PC-9 (cell line): ENCODE results near the gene SNAPC2. TPM values are rescaled to one million over a fixed set of nuclear protein-coding genes. Genes with fewer than 3 reads are reported as not detected.

ENCODE experiments used
- BruUV-seq: library from RNA; stranded (reverse); fragments of 400-500 nt; replicated peaks from 2 replicates; lab custom pipeline; 2021; lab: Mats Ljungman, UMichigan
- CTCF ChIA-PET: fragments of 300-600 bp; sonication (Branson Sonifier 250); formaldehyde crosslinking; loops from one replicate; lab custom pipeline; 2022; ENCODE audit warnings: antibody characterized with exemption; lab: Charles Lee
- POLR2A ChIA-PET: fragments of 300-600 bp; sonication (Branson Sonifier 250); formaldehyde crosslinking; loops from one replicate; lab custom pipeline; 2022; ENCODE audit warnings: antibody characterized with exemption; ENCODE audit not compliant: unreplicated experiment; lab: Charles Lee
- DNase-seq, 2 experiments: peaks; one replicate each; pipeline versions ENCODE4 v3.0.0 to v3.0.0-alpha.2; 2015 to 2022; ENCODE audit warnings: mixed read lengths in 1 of 2
- H2AFZ ChIP-seq: fragments of 200-600 bp; sonication (generic); 2 replicates; pipeline ENCODE4 v1.8.1; 2017; ENCODE audit warnings: antibody characterized with exemption
- H3F3A ChIP-seq: fragments of 200-600 bp; sonication (generic); 2 replicates; pipeline ENCODE4 v1.8.1; 2017; ENCODE audit warnings: antibody characterized with exemption, mild to moderate bottlenecking, low read depth; ENCODE audit not compliant: insufficient read depth
- H3K27ac ChIP-seq: fragments of 200-600 bp; sonication (generic); 2 replicates; pipeline ENCODE4 v1.6.1; 2016; ENCODE audit warnings: mixed run types
- H3K27me3 ChIP-seq: fragments of 200-600 bp; sonication (generic); 2 replicates; pipeline ENCODE4 v1.6.1; 2016; ENCODE audit warnings: low read depth, mixed run types; ENCODE audit not compliant: insufficient read depth
- H3K36me3 ChIP-seq: fragments of 200-600 bp; sonication (generic); 2 replicates; pipeline ENCODE4 v1.6.1; 2016; ENCODE audit warnings: low read depth, mixed run types
- H3K4me1 ChIP-seq: fragments of 200-600 bp; sonication (generic); replicated peaks from 2 replicates; pipeline ENCODE4 v1.6.1; 2016; ENCODE audit warnings: mixed run types; ENCODE audit not compliant: insufficient read depth
- H3K4me2 ChIP-seq: fragments of 200-600 bp; sonication (generic); 2 replicates; pipeline ENCODE4 v1.6.1; 2017; ENCODE audit warnings: mixed run types
- H3K4me3 ChIP-seq: fragments of 200-600 bp; sonication (generic); 2 replicates; pipeline ENCODE4 v1.6.1; 2016; ENCODE audit warnings: mixed run types
- H3K79me2 ChIP-seq: fragments of 200-600 bp; sonication (generic); 2 replicates; pipeline ENCODE4 v1.6.1; 2017; ENCODE audit warnings: low read depth, mixed run types
- H3K9me2 ChIP-seq: fragments of 200-600 bp; sonication (generic); 2 replicates; pipeline ENCODE4 v1.8.1; 2017; ENCODE audit warnings: mild to moderate bottlenecking; ENCODE audit not compliant: insufficient read depth
- H3K9me3 ChIP-seq: fragments of 200-600 bp; sonication (generic); 2 replicates; pipeline ENCODE4 v1.8.1; 2016; ENCODE audit warnings: low read depth; ENCODE audit not compliant: insufficient read depth
- H4K20me1 ChIP-seq: fragments of 200-600 bp; sonication (generic); 2 replicates; pipeline ENCODE4 v1.8.1; 2017; ENCODE audit not compliant: insufficient read depth
- CTCF ChIP-seq: fragments of 200-600 bp; sonication (generic); conservative IDR thresholded peaks from 2 replicates; pipeline ENCODE4 v1.6.1; 2017; ENCODE audit warnings: mixed run types, antibody characterized with exemption, mild to moderate bottlenecking, moderate library complexity
- EZH2 ChIP-seq: fragments of 200-600 bp; sonication (generic); IDR thresholded peaks from 2 replicates; pipeline ENCODE4 v1.8.0; 2017; ENCODE audit warnings: antibody characterized with exemption, low read depth
- intact Hi-C: fragments of 100-400 bp; cut with micrococcal nuclease; formaldehyde crosslinking; loops from one replicate; pipeline ENCODE4 v1.10.0; 2022; ENCODE audit not compliant: unreplicated experiment
- total RNA-seq: library from RNA; stranded (reverse); gene quantifications from 2 replicates; pipeline ENCODE4 v1.2.3, GENCODE V29; 2021

The SNAPC2 gene
- total RNA-seq, 1 experiment from 2014 or later: 37.5 TPM

GRCh38 chr19:7912144-7912696, 7.9 kb upstream of the SNAPC2 start:
- intact Hi-C loops: no loop called here
- ChIA-PET POLR2A (no interaction called here), CTCF (no interaction called here)
- Histone ChIP-seq H3K9me3 (no peaks in the 10 kb centered on the region), H3K4me3 (no peak overlapping the region), H2AFZ (no peak overlapping the region), H3K36me3 (0 out of 2 replicates have a peak, but pooled peaks cover 7% of the 10 kb centered on the region), H3F3A (peaks cover 12% of the 10 kb centered on the region; the same call in 1 of the 2 replicates), H3K27me3 (peaks cover 18% of the 10 kb centered on the region), H3K27ac (no peak overlapping the region), H3K79me2 (peaks cover 7% of the 10 kb centered on the region), H3K9me2 (no peaks in the 10 kb centered on the region), H3K4me1 (no peaks in the 10 kb centered on the region; the same call in 1 of the 2 replicates), H4K20me1 (peaks cover 40% of the 10 kb centered on the region), H3K4me2 (no peak overlapping the region)
- no TSS peak for BruUV-seq
- DNase-seq: no peak
- TF ChIP-seq EZH2 (no peak), CTCF (no peak)

- DNase-seq: no peak
- intact Hi-C loops: no loop called here
- Histone ChIP-seq H3K9me2 (no peaks in the 10 kb centered on the region), H3K27me3 (peaks cover 19% of the 10 kb centered on the region), H3K9me3 (no peaks in the 10 kb centered on the region), H3K4me2 (no peak overlapping the region), H3K79me2 (peaks cover under 1% of the 10 kb centered on the region; the same call in 1 of the 2 replicates), H4K20me1 (peaks cover 35% of the 10 kb centered on the region), H2AFZ (no peak overlapping the region), H3K36me3 (0 out of 2 replicates have a peak, but pooled peaks cover 7% of the 10 kb centered on the region), H3F3A (peaks cover 12% of the 10 kb centered on the region; the same call in 1 of the 2 replicates), H3K4me1 (peaks cover 4% of the 10 kb centered on the region; the same call in 1 of the 2 replicates), H3K4me3 (no peak overlapping the region), H3K27ac (no peak overlapping the region)
- TF ChIP-seq EZH2 (no peak), CTCF (no peak)
- CTCF ChIA-PET: no interaction called here
- BruUV-seq: no TSS peak
- POLR2A ChIA-PET: no interaction called here
Measured at GRCh38 chr19:7912697-7913564, 7.2 kb upstream of the SNAPC2 start.

GRCh38 chr19:7913652-7914051, 6.5 kb upstream of the SNAPC2 start:
- CTCF ChIA-PET: no interaction called here
- POLR2A ChIA-PET: no interaction called here
- no peak for DNase-seq
- Histone ChIP-seq H3K36me3 (0 out of 2 replicates have a peak, but pooled peaks cover 7% of the 10 kb centered on the region), H3F3A (peaks cover 18% of the 10 kb centered on the region; the same call in 1 of the 2 replicates), H3K27ac (no peak overlapping the region), H3K79me2 (no peaks in the 10 kb centered on the region; the same call in 1 of the 2 replicates), H3K4me1 (peaks cover 5% of the 10 kb centered on the region), H3K9me2 (no peaks in the 10 kb centered on the region), H3K9me3 (no peaks in the 10 kb centered on the region), H3K27me3 (peaks cover 19% of the 10 kb centered on the region), H3K4me3 (no peak overlapping the region), H2AFZ (no peak overlapping the region), H4K20me1 (peaks cover 29% of the 10 kb centered on the region), H3K4me2 (no peak overlapping the region)
- TF ChIP-seq EZH2 (no peak), CTCF (no peak)
- no TSS peak for BruUV-seq
- intact Hi-C loops: no loop called here
